T-helper 2 cell (primary cell): ENCODE results near the gene LZTS3.
A peak's percentile ranks its signal among the peaks of the same experiment; 100 is the strongest.
"Not testable (repeated sequence)": the region's sequence is repeated elsewhere in the genome, so short reads cannot be mapped to it uniquely, and the experiment has no call there.

Experiments
- DNase-seq, 5 experiments: peaks; one replicate each; pipeline versions ENCODE4 v3.0.0 to v3.0.0-alpha.2; 2012 to 2022

LZTS3 gene

GRCh38 chr20:3166913-3167342 lies 6.4 kb downstream of the LZTS3 start:
- DNase-seq, result no peak

- no peak for DNase-seq
These were observed 6.9 kb downstream of the LZTS3 start for GRCh38 chr20:3166338-3166912.

GRCh38 chr20:3165473-3166337 lies 7.6 kb downstream of the LZTS3 start:
- no peak for DNase-seq

- no peak for DNase-seq
These were observed 8.5 kb downstream of the LZTS3 start for GRCh38 chr20:3164763-3165410.

- no peak for DNase-seq
These were observed 9.1 kb downstream of the LZTS3 start for GRCh38 chr20:3164043-3164762.

- no peak for DNase-seq
These were observed 10.0 kb downstream of the LZTS3 start for GRCh38 chr20:3163099-3164042.

GRCh38 chr20:3162080-3162611 lies 11.2 kb downstream of the LZTS3 start:
- DNase-seq, result no peak

GRCh38 chr20:3161316-3162079 lies 11.9 kb downstream of the LZTS3 start:
- no peak for DNase-seq

- DNase-seq, result no peak
These were observed 12.9 kb downstream of the LZTS3 start for GRCh38 chr20:3160418-3160817.

GRCh38 chr20:3158968-3159431 lies 14.3 kb downstream of the LZTS3 start:
- DNase-seq, result peak in 1 of 5 experiments; percentile 62

- no peak for DNase-seq
These were observed 15.5 kb downstream of the LZTS3 start for GRCh38 chr20:3157817-3158216.

GRCh38 chr20:3156811-3157619 lies 16.3 kb downstream of the LZTS3 start:
- peak in 2 of 5 experiments; percentile 7 to 90 for DNase-seq

- not testable (repeated sequence) for DNase-seq
These were observed 21.2 kb downstream of the LZTS3 start for GRCh38 chr20:3152057-3152644.

- DNase-seq, result no peak
These were observed 22.4 kb downstream of the LZTS3 start for GRCh38 chr20:3150908-3151307.

GRCh38 chr20:3146732-3147341 lies 26.5 kb downstream of the LZTS3 start:
- no peak for DNase-seq

- no peak for DNase-seq
These were observed 31.6 kb downstream of the LZTS3 start for GRCh38 chr20:3141757-3142156.

GRCh38 chr20:3137492-3137891 lies 35.9 kb downstream of the LZTS3 start:
- no peak for DNase-seq

GRCh38 chr20:3135507-3136070 lies 37.8 kb downstream of the LZTS3 start:
- DNase-seq, result no peak

GRCh38 chr20:3134151-3134550 lies 39.2 kb downstream of the LZTS3 start:
- no peak for DNase-seq
